Activated T-cell treated with anti-CD3 and anti-CD28 coated beads for 24 hours (primary cell): ENCODE data around the gene EPHA7.

Source experiments
- DNase-seq: peaks from one replicate; pipeline ENCODE4 v3.0.0-alpha.2; 2020; ENCODE audit warnings: low read depth

The EPHA7 gene

DNA sequence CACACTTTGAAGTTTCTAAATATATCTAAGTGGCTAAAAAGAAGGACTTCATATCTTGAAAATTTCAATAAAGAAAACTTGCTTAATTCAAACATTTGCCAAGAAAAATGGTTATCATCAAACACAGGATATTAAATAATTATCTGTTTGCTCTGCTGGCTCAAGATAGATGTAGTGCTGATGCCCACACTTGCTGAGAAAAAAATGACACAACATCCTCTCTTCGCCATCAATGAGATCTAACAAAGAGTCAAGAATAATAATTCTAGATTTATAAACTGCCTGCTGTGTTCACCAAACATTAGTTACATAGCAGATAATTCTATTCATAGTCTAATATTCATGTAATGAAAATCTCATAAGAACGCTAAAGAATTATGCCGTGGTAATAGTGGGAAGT is 93.6 kb downstream of the EPHA7 start:
- no peak for DNase-seq

- DNase-seq, result no peak
Measured at GRCh38 chr6:93323630-93324029, 95.7 kb downstream of the EPHA7 start.

- no peak for DNase-seq
Measured at GRCh38 chr6:93322651-93323050, 96.7 kb downstream of the EPHA7 start.

- no peak for DNase-seq
Measured at GRCh38 chr6:93319304-93319703, 100.1 kb downstream of the EPHA7 start.

GRCh38 chr6:93318121-93318520 is 101.2 kb downstream of the EPHA7 start:
- no peak for DNase-seq

GRCh38 chr6:93317592-93317991 is 101.8 kb downstream of the EPHA7 start:
- DNase-seq, result no peak

DNA sequence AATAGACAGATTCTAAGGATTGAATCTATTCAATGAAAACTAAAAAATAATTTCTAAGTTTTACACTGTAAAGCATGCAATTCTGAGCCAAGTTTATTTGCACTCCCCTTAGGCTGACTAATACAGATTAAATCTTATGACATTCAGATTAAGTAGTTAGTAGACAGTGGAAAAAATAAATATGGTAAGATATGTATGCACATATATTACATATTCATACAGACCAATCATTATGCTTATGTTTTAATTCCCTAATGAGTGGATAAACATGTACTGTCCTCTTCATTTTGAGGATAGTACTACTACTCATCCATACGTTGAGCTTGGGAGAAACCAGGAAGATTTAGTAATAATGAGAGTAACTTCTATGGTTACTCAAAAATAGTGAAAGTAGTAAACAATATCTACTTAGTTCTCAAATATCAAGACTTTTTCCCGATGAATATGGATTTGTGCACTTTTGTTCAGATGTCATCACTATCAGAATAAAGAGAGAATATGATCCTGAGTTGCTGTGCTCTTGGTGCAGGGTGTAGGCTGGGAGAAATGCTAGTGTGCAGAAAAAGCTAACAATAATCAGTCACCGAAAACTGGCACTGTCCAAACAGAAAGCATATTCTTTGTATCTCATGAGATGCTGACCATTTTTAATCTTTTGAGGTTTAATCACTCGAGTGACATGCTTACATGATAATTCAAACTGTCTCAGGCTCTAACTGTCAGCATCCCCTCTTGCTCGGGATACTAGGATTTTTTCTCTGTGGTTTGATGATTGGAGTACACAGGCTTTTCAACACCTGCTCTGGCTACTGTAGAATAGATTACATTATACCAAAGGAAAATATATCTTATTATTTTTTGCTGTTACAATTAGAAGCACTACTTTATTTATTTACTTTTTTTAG is 111.6 kb downstream of the EPHA7 start:
- no peak for DNase-seq

DNA sequence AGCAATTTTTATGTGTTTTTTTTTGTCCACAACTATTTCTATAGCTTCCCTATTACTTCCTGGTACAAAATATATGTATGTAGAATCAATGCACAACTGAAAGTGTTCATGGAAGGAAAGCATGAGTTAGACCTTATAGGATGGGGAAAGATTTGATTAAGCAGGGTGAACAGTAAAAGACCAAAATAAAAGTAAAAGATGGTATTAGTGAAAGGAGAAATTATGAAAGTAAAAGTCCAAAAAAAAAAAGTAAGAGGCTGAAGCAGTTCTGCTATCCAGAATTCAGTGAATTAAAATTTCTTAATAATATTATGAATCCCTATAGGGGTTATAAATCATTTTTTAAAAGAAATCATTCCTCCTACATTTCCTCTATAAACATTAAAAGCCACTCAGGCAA is 114.3 kb downstream of the EPHA7 start:
- DNase-seq, result no peak

DNA sequence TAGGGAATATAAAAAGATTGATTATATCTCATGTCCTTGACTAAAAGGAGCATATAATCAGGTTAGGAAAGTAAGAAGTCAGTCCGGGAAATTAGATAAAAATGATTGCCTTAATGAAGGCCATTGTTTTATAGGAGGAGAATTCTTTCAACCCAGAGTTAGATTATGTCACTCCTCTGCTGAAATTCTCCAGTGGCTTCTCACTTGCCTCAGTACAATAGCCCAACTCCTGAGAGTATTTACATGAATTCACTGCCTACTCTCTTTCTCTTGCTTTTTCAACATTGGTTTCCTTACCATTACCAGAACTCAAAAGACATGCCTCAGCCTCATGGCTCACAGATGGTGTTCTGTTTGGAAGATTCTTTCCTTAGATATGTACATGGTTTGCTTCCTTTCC is 114.9 kb downstream of the EPHA7 start:
- DNase-seq, result no peak

- DNase-seq, result no peak
Measured at GRCh38 chr6:93300661-93301060, 118.7 kb downstream of the EPHA7 start.

GRCh38 chr6:93299622-93300021 is 119.7 kb downstream of the EPHA7 start:
- no peak for DNase-seq

GRCh38 chr6:93295631-93296030 is 123.7 kb downstream of the EPHA7 start:
- no peak for DNase-seq

DNA sequence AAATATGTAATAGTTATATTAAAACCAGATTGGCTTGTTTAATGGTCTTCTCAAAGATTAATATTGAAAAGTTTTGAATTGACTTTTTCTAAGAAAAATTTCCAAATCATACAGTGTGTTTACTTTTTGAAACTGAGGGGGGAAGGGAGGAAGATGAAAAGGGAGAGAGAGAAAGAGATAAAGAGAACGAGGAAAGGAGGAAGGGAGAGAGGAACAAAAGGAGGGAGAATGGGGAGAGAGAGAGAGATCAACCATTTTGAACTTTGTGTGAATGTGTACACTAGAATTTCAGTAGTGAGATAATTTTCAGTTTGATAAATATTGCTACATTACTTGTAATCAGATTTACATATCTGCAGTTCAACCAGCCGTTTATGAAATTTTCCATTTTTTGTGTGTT is 124.5 kb downstream of the EPHA7 start:
- no peak for DNase-seq

DNA sequence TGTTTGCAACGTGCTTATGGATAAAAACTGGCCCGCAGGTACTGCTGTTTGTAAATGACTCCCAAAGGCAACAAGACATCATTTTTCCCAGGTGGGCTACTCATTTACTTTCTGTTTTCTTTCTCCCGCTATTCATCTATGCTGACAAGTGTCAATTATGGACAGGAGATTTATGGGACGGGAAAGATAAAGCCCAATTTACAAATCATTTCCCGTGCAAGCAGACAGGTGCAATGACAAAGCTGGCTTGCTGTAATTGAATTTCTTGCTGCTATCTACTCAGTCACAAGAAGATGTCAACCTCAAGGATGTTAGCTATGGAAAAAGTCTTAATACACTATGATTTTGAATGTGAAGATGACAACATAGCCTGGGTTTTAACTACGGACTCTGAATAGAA is 125.5 kb downstream of the EPHA7 start:
- DNase-seq, result no peak

- no peak for DNase-seq
Measured at GRCh38 chr6:93293460-93293859, 125.9 kb downstream of the EPHA7 start.

- no peak for DNase-seq
Measured at GRCh38 chr6:93282521-93283031, 136.8 kb downstream of the EPHA7 start.

- no peak for DNase-seq
Measured at GRCh38 chr6:93278241-93278640, 141.1 kb downstream of the EPHA7 start.

DNA sequence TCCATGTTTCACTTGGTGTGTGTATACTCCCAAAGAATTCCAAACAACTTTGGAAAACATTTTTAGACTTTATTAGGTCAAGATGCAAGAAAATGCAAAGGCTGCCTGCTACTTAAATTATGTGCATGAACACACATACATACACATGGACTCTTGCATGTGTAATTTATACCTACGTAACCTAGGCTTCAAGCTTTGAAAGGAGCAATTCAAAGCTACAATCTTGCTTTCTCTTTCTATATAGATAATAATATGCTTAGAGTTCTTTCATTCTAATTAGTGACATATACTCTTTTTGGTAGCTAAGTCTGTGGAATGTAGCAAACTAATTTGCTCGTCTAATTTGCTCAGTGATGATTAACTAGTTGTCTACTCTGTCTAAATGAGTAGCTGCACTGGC is 146.5 kb downstream of the EPHA7 start:
- no peak for DNase-seq

GRCh38 chr6:93272211-93272610 is 147.1 kb downstream of the EPHA7 start:
- no peak for DNase-seq

GRCh38 chr6:93266116-93266817 is 153.1 kb downstream of the EPHA7 start:
- DNase-seq, result no peak

GRCh38 chr6:93260881-93261280 is 158.5 kb downstream of the EPHA7 start:
- DNase-seq, result no peak

DNA sequence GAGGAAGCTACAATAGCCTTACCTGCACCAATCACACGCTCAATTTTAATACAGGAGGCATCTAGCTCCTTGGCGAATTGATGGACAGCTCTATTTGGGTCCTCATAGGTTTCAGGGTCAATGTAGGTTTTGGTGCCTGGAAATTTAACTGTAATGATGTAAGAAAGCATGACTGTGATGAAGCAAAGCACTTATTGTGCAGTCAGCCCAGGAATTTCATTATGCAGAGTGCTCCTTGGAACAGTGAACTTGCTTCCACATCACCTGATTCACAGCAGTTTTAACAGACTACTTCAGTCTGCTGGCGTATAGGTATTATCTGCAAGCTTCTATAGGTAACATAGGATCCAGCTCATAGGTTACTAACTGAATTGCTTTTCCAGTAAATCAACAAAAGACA is 160.0 kb downstream of the EPHA7 start:
- no peak for DNase-seq

DNA sequence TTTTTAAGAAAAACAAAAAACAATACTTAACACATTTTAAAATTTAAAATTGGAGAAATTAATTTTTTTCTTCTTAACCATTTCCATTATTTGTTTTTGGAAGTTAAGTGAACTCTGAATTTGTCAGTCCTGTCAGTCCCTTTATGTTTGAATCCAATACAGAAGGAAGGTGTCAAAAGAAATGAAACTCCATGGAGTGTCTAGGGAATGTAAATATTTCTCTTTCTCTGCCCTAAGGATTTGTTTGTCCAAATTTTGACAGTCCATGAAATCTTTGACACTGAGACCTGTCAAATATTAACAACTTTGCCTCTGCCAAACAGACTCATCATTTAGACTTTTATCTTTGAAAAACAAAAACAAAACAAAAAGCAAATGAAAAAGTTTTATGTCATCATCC is 166.4 kb downstream of the EPHA7 start:
- no peak for DNase-seq
